ENCODE measurements around the gene HS3ST5. TPM values are rescaled to one million over a fixed set of nuclear protein-coding genes. Genes with fewer than 3 reads are reported as not detected.

The HS3ST5 gene
- total and polyA plus RNA-seq, 8 donors = 0.08 to 0.26 (median 0.11) TPM; not detected in 4

DNA sequence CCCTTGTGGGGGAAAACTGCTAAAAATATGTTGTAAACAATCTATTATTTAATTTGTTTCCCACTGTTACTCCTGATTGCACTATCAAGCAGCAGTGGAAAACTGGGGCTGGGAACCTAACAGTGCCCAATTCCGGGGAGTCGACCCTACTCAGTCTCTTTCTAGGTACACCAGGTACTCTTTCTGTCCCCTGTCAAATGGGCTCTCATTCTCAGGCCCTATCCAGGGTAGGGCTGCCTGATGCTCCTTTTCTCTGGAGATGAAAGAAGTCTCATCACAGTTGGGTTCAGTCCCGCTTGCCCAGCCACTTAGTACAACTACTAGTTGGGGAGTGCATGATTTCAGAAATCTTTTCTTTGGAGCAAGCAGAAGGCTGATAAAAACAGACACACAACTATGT, 52.0 kb downstream of the HS3ST5 start:
- FAIRE-seq (no peak), DNase-seq (no peak), ATAC-seq (no peak)
- no peak overlapping the region for H3K27ac ChIP-seq
- intact Hi-C loops (cut with DNase I) = loop anchor here in 1 of 3 donors (10.0 kb wide), 1 partner anchor 186 kb away; no protein-coding TSS in a partner anchor
- no peaks in the 10 kb centered on the region for H3K4me1 ChIP-seq
- H3K27me3 ChIP-seq = no peaks in the 10 kb centered on the region
- H3K36me3 ChIP-seq = no peaks in the 10 kb centered on the region
- H3K9me3 ChIP-seq = no peaks in the 10 kb centered on the region
- TF ChIP-seq, protein P1, sequence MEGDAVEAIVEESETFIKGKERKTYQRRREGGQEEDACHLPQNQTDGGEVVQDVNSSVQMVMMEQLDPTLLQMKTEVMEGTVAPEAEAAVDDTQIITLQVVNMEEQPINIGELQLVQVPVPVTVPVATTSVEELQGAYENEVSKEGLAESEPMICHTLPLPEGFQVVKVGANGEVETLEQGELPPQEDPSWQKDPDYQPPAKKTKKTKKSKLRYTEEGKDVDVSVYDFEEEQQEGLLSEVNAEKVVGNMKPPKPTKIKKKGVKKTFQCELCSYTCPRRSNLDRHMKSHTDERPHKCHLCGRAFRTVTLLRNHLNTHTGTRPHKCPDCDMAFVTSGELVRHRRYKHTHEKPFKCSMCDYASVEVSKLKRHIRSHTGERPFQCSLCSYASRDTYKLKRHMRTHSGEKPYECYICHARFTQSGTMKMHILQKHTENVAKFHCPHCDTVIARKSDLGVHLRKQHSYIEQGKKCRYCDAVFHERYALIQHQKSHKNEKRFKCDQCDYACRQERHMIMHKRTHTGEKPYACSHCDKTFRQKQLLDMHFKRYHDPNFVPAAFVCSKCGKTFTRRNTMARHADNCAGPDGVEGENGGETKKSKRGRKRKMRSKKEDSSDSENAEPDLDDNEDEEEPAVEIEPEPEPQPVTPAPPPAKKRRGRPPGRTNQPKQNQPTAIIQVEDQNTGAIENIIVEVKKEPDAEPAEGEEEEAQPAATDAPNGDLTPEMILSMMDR (IDR thresholded peaks at IDR 0.05) = no peak
- WGBS, 2 donors = 74 to 85% methylated on average over 3 of the region's 3 CpGs
- H3K4me3 ChIP-seq = no peak overlapping the region

DNA sequence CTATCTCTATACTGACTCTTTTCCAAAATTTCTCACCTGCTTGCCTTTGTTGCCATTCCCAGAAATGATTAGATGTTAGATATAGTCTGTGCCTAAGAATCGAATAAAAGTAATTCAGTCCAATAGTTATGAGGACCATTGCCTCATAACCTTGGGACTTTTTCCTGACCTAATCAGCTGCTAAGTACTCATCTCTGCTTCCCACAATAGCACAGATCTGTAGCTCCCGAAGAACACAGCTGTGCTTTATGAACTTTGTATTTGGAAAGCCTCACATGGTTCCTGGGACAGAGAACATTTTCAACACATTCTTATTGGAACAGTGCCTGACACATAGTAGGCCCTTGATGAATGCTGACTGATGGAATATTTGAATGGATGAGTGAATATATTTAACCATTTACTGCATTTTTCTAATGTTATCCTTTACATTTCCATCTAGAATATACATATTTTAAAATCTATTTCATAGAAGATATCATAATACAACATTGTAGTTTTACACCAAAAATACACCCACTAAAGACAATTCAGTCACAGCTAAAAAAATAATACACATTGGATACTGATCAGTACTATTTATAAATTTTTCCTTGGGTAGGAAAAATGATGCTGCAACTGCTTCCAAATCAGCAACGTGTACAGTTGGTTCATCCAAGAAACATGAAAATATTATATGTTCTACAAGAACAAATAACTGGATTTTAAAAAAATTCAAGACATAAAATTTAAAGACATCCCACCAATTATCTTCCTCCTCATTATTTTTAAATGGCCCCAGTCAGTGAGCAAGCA, 53.9 kb downstream of the HS3ST5 start:
- Histone ChIP-seq H3K36me3 (no peaks in the 10 kb centered on the region), H3K4me1 (no peaks in the 10 kb centered on the region), H3K27me3 (no peaks in the 10 kb centered on the region), H3K27ac (no peak overlapping the region), H3K4me3 (no peak overlapping the region), H3K9me3 (no peaks in the 10 kb centered on the region)
- DNase-seq (no peak), ATAC-seq (no peak), FAIRE-seq (no peak)
- WGBS, 2 donors = 51 to 67% methylated on average over 3 of the region's 3 CpGs
- TF ChIP-seq, protein P1 (IDR thresholded peaks at IDR 0.05) = no peak
- intact Hi-C loops (cut with DNase I) = no loop called here

DNA sequence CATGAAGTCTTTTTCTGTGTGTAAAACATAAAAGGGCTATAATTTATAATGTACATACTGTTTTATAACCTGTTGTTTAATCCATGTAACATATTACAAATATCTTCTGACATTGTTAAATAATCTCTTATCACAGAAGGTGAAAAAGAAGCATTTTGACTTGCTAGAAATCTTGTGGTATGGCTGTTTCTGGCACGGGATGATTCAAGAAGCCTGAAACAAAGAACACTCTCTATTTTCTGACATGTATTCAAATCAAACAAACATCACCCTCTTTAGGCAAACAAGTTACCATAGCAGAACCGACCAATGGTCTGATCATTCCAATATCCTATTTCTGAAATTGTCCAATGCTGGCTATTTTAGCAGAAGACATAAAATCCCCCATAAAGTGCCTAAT, 55.4 kb downstream of the HS3ST5 start:
- Histone ChIP-seq H3K9me3 (no peaks in the 10 kb centered on the region), H3K27ac (no peak overlapping the region), H3K4me1 (no peaks in the 10 kb centered on the region), H3K4me3 (no peak overlapping the region), H3K36me3 (no peaks in the 10 kb centered on the region), H3K27me3 (no peaks in the 10 kb centered on the region)
- DNase-seq (no peak), ATAC-seq (no peak), FAIRE-seq (no peak)
- intact Hi-C loops (cut with DNase I) = no loop called here
- TF ChIP-seq, protein P1 (IDR thresholded peaks at IDR 0.05) = no peak
- 61 to 64% methylated on average over 2 of the region's 2 CpGs for WGBS, 2 donors

DNA sequence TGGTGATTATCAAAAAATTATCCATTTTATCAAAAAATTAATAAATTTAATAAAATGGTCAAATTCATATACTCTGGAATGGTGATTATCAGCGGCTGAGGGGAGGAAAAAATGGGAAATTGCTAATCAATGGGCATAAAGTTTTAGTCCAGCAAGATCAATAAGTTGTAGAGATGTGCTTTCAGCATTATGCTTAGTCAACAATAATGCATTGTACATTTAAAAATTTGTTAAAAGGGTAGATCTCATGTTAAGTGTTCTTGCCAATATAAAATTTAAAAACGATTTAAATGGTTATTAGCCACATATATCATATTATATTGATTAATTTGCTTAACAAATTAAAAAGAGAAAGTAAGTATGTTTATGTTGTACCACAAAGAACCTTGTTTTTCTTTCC, 56.6 kb downstream of the HS3ST5 start:
- FAIRE-seq (no peak), ATAC-seq (no peak), DNase-seq (no peak)
- TF ChIP-seq, protein P1 (IDR thresholded peaks at IDR 0.05) = no peak
- intact Hi-C loops (cut with DNase I) = no loop called here
- Histone ChIP-seq H3K27ac (no peak overlapping the region), H3K27me3 (no peaks in the 10 kb centered on the region), H3K4me1 (no peaks in the 10 kb centered on the region), H3K9me3 (no peaks in the 10 kb centered on the region), H3K4me3 (no peak overlapping the region), H3K36me3 (no peaks in the 10 kb centered on the region)
- WGBS, 2 donors = 62 to 73% methylated on average over 2 of the region's 2 CpGs

DNA sequence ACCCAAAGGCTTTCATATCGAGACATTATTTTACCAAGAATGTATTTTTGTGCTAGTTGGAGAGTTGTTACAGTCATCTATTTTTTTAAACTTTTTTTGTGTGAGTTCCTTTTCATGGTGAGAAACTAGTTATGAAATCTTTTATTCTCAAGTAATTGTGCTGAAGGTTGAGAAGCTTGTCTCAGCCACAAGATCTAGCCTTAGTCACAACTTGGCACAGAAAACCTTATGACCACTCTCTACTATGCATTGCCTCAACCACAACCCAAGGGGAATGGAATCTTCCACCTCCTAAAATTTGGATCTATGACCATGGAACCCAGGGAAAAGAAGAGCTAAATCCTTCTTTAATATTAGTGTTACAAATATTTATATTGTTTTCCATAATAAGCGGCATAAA, 58.5 kb downstream of the HS3ST5 start:
- no peak overlapping the region for H3K27ac ChIP-seq
- no peaks in the 10 kb centered on the region for H3K9me3 ChIP-seq
- no peaks in the 10 kb centered on the region for H3K27me3 ChIP-seq
- no peak for ATAC-seq
- intact Hi-C loops (cut with DNase I) = no loop called here
- FAIRE-seq = no peak
- H3K36me3 ChIP-seq = no peaks in the 10 kb centered on the region
- H3K4me1 ChIP-seq = no peaks in the 10 kb centered on the region
- no peak overlapping the region for H3K4me3 ChIP-seq
- 90 to 98% methylated on average over 2 of the region's 2 CpGs for WGBS, 2 donors
- no peak for DNase-seq
- TF ChIP-seq, protein P1 (IDR thresholded peaks at IDR 0.05) = no peak
